ENCODE results near the gene OVCH1.
"Not testable (repeated sequence)": the region's sequence is repeated elsewhere in the genome, so short reads cannot be mapped to it uniquely, and the experiment has no call there.

The OVCH1 gene

DNA sequence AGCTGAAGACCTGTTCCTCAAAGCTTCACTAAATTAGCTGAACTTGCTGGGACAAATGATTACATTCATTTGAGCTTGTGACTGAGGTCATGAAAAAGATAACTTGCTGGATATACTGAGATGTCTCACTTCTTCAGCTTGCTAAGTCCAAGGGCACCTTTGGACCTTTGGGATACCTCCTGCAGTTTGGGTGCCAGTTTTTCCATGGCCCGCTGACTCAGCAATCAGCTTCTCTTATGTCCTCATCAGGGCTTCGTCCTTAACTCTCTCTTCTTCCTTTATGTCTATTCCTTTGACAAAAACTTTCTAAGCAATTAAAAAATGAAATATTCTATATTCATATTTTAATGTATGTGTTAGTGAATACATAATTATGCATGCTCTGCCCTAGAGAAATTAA is 45.6 kb downstream of the OVCH1 start:
- TF ChIP-seq, protein P1, sequence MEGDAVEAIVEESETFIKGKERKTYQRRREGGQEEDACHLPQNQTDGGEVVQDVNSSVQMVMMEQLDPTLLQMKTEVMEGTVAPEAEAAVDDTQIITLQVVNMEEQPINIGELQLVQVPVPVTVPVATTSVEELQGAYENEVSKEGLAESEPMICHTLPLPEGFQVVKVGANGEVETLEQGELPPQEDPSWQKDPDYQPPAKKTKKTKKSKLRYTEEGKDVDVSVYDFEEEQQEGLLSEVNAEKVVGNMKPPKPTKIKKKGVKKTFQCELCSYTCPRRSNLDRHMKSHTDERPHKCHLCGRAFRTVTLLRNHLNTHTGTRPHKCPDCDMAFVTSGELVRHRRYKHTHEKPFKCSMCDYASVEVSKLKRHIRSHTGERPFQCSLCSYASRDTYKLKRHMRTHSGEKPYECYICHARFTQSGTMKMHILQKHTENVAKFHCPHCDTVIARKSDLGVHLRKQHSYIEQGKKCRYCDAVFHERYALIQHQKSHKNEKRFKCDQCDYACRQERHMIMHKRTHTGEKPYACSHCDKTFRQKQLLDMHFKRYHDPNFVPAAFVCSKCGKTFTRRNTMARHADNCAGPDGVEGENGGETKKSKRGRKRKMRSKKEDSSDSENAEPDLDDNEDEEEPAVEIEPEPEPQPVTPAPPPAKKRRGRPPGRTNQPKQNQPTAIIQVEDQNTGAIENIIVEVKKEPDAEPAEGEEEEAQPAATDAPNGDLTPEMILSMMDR (IDR thresholded peaks at IDR 0.05; ENCODE audit: insufficient read depth, low read depth, low read length, missing control alignments), result no peak
- no peak for DNase-seq (ENCODE audit: low read depth)
- no peak overlapping the region for H3K4me3 ChIP-seq (ENCODE audit: low read length)

GRCh38 chr12:29448157-29448556 is 49.3 kb downstream of the OVCH1 start:
- TF ChIP-seq, protein P1 (IDR thresholded peaks at IDR 0.05; ENCODE audit: insufficient read depth, low read depth, low read length, missing control alignments), result no peak
- DNase-seq (ENCODE audit: low read depth), result no peak
- H3K4me3 ChIP-seq (ENCODE audit: low read length), result no peak overlapping the region

DNA sequence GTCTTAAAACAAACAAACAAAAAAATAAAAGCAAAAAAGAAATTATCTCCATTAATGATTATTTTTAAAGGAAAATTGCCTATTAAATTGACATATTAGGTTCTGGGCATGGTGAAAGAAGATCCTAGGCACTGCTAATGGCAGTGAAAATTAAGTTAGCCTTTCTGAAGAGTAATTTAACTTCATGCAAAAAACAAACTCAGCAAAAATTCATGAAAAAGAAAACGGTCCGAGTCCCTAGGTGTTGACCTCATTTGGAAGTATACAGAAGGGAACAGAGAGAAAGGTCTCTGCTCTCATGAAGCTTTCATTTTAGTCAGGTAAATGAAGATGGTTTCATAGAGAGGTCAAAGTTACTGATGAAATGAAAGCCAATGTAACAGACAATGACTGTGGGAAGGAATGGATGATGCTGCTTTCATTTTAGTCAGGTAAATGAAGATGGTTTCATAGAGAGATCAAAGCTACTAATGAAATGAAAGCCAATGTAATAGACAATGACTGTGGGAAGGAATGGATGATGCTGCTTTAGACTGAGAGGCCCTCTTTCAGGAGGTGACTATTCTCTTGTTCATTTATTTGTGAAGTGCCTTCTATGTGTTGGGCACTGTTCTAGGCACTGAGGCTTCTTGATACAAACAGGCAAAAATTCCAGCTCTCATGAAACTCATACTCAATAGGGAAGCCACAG is 50.1 kb downstream of the OVCH1 start:
- DNase-seq (ENCODE audit: low read depth), result no peak
- TF ChIP-seq, protein P1 (IDR thresholded peaks at IDR 0.05; ENCODE audit: insufficient read depth, low read depth, low read length, missing control alignments), result no peak
- H3K4me3 ChIP-seq (ENCODE audit: low read length), result no peak overlapping the region

GRCh38 chr12:29439506-29439905 is 58.0 kb downstream of the OVCH1 start:
- TF ChIP-seq, protein P1 (IDR thresholded peaks at IDR 0.05; ENCODE audit: insufficient read depth, low read depth, low read length, missing control alignments), result no peak

GRCh38 chr12:29438752-29439408 is 58.6 kb downstream of the OVCH1 start:
- H3K4me3 ChIP-seq (ENCODE audit: low read length), result no peak overlapping the region
- DNase-seq (ENCODE audit: low read depth), result no peak
- TF ChIP-seq, protein P1 (IDR thresholded peaks at IDR 0.05; ENCODE audit: insufficient read depth, low read depth, low read length, missing control alignments), result no peak

More at GRCh38 chr12:29439506-29439905, 58.0 kb downstream of the OVCH1 start:
- no peak for DNase-seq (ENCODE audit: low read depth)
- H3K4me3 ChIP-seq (ENCODE audit: low read length), result no peak overlapping the region

DNA sequence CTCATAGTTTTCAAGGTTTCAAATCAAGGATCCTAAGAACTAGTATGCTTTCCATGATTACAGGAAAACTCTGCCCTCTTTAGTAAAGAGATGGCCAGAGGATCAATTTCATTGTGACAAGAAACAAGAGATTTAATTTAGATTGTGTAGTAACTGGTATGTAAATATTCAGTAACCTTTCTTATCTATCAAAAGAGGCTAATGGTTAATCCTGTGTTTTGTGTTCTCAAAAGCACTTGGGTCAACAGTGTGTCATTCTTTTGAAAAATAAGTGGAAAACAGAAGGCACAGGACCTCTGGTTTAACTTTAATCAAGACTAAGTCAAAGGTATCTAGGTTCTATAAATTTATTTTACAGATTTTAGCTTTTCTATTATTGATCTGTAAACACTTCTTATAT is 59.9 kb downstream of the OVCH1 start:
- no peak overlapping the region for H3K4me3 ChIP-seq (ENCODE audit: low read length)
- TF ChIP-seq, protein P1 (IDR thresholded peaks at IDR 0.05; ENCODE audit: insufficient read depth, low read depth, low read length, missing control alignments), result no peak
- DNase-seq (ENCODE audit: low read depth), result no peak

- H3K4me3 ChIP-seq (ENCODE audit: low read length); DNase-seq (ENCODE audit: low read depth): not testable (repeated sequence)
These were observed 60.7 kb downstream of the OVCH1 start for GRCh38 chr12:29436815-29437214.

All from epithelial cell of esophagus (primary cell).